Caco-2 (cell line): ENCODE measurements around the gene CORO2B. TPM values are rescaled to one million over a fixed set of nuclear protein-coding genes. Genes with fewer than 3 reads are reported as not detected.

Experiments
- BruUV-seq: library from RNA; stranded (reverse); fragments of 400-500 nt; replicated peaks from 2 replicates; lab custom pipeline; 2021; lab: Mats Ljungman, UMichigan
- CTCF ChIA-PET: fragments of 300-600 bp; sonication (Branson Sonifier 250); formaldehyde crosslinking; loops from one replicate; lab custom pipeline; 2022; ENCODE audit warnings: antibody characterized with exemption; lab: Charles Lee
- POLR2A ChIA-PET: fragments of 300-600 bp; sonication (Branson Sonifier 250); formaldehyde crosslinking; loops from one replicate; lab custom pipeline; 2022; ENCODE audit warnings: antibody characterized with exemption; lab: Charles Lee
- DNase-seq, 2 experiments: peaks; one replicate each; pipeline versions ENCODE4 v3.0.0 to v3.0.0-alpha.2; 2020 to 2022
- H3K27me3 ChIP-seq: replicated peaks from 2 replicates; pipeline ENCODE4 v1.6.0; 2011; ENCODE audit warnings: low read length; ENCODE audit not compliant: control insufficient read depth, insufficient read depth
- H3K36me3 ChIP-seq: 2 replicates; pipeline ENCODE4 v1.5.1; 2011; ENCODE audit warnings: low read length; ENCODE audit not compliant: control insufficient read depth, insufficient read depth
- H3K4me1 ChIP-seq: fragments of 250-450 bp; sonication (Bioruptor Pico); 2 replicates; pipeline ENCODE4 v1.5.1; 2020; ENCODE audit warnings: mild to moderate bottlenecking
- H3K4me3 ChIP-seq: 2 replicates; pipeline ENCODE4 v1.5.1; 2011; ENCODE audit warnings: low read depth, mild to moderate bottlenecking, control low read depth, low read length
- H3K9me3 ChIP-seq: fragments of 250-450 bp; sonication (Bioruptor Pico); 2 replicates; pipeline ENCODE4 v1.5.1; 2020; ENCODE audit warnings: mild to moderate bottlenecking, moderate library complexity
- H3K27ac Mint-ChIP-seq: one replicate; pipeline ENCODE4 v1.8.0; 2022; ENCODE audit warnings: mixed read lengths; ENCODE audit not compliant: unreplicated experiment
- H3K27me3 Mint-ChIP-seq: one replicate; pipeline ENCODE4 v1.8.0; 2022; ENCODE audit warnings: mixed read lengths; ENCODE audit not compliant: insufficient read depth, unreplicated experiment
- H3K36me3 Mint-ChIP-seq: one replicate; pipeline ENCODE4 v1.8.0; 2022; ENCODE audit warnings: mild to moderate bottlenecking, mixed read lengths; ENCODE audit not compliant: insufficient read depth, unreplicated experiment
- H3K4me1 Mint-ChIP-seq: one replicate; pipeline ENCODE4 v1.8.0; 2022; ENCODE audit warnings: low read depth, mixed read lengths; ENCODE audit not compliant: unreplicated experiment
- H3K4me3 Mint-ChIP-seq: one replicate; pipeline ENCODE4 v1.8.0; 2022; ENCODE audit warnings: mild to moderate bottlenecking, moderate library complexity, mixed read lengths; ENCODE audit not compliant: unreplicated experiment
- H3K9me3 Mint-ChIP-seq: one replicate; pipeline ENCODE4 v1.8.0; 2022; ENCODE audit warnings: mixed read lengths; ENCODE audit not compliant: unreplicated experiment
- intact Hi-C: fragments of 100-400 bp; cut with micrococcal nuclease; formaldehyde crosslinking; loops from one replicate; pipeline ENCODE4 v1.10.0; 2022; ENCODE audit not compliant: unreplicated experiment
- total RNA-seq: library from RNA; stranded (reverse); gene quantifications from 2 replicates; pipeline ENCODE4 v1.2.3, GENCODE V29; 2022
- TF ChIP-seq, protein P1 (sequence below), 2 experiments: fragments of 200-600 bp in 1 of 2; IDR thresholded peaks; 1 replicate in 1 of 2; 2 replicates in 1 of 2; pipeline versions ENCODE4 v1.5.1 to v1.8.0; 2011 to 2022; ENCODE audit warnings: antibody characterized with exemption in 1 of 2, control low read depth in 1 of 2, inconsistent platforms in 1 of 2, low read depth in 1 of 2, low read length in 1 of 2, mild to moderate bottlenecking in 1 of 2, moderate library complexity in 1 of 2; ENCODE audit not compliant: insufficient read depth in 1 of 2, severe bottlenecking in 1 of 2, unreplicated experiment in 1 of 2

CORO2B gene
- total RNA-seq, 1 experiment from 2014 or later = 0.25 TPM

- intact Hi-C loops = no loop called here
- DNase-seq = no peak
- Histone ChIP-seq H3K4me1 (no peaks in the 10 kb centered on the region), H3K4me3 (no peak overlapping the region), H3K27me3 (no peaks in the 10 kb centered on the region), H3K9me3 (no peaks in the 10 kb centered on the region), H3K36me3 (no peaks in the 10 kb centered on the region)
- CTCF ChIA-PET = no interaction called here
- BruUV-seq = no TSS peak
- TF ChIP-seq, protein P1, sequence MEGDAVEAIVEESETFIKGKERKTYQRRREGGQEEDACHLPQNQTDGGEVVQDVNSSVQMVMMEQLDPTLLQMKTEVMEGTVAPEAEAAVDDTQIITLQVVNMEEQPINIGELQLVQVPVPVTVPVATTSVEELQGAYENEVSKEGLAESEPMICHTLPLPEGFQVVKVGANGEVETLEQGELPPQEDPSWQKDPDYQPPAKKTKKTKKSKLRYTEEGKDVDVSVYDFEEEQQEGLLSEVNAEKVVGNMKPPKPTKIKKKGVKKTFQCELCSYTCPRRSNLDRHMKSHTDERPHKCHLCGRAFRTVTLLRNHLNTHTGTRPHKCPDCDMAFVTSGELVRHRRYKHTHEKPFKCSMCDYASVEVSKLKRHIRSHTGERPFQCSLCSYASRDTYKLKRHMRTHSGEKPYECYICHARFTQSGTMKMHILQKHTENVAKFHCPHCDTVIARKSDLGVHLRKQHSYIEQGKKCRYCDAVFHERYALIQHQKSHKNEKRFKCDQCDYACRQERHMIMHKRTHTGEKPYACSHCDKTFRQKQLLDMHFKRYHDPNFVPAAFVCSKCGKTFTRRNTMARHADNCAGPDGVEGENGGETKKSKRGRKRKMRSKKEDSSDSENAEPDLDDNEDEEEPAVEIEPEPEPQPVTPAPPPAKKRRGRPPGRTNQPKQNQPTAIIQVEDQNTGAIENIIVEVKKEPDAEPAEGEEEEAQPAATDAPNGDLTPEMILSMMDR (IDR thresholded peaks at IDR 0.05; ENCODE audit: insufficient read depth in 1 of 2, low read depth in 1 of 2, low read length in 1 of 2, severe bottlenecking in 1 of 2, unreplicated experiment in 1 of 2) = no peak
- no peak overlapping the region for H3K27ac Mint-ChIP-seq
- no peak overlapping the region for H3K4me3 Mint-ChIP-seq
- peaks cover 4% of the 10 kb centered on the region for H3K27me3 Mint-ChIP-seq
- POLR2A ChIA-PET = no interaction called here
- H3K9me3 Mint-ChIP-seq = no peaks in the 10 kb centered on the region
- H3K4me1 Mint-ChIP-seq = no peaks in the 10 kb centered on the region
- H3K36me3 Mint-ChIP-seq = no peaks in the 10 kb centered on the region
These were observed 104.2 kb downstream of the CORO2B start for GRCh38 chr15:68683026-68683425.

GRCh38 chr15:68683551-68683950 is 104.8 kb downstream of the CORO2B start:
- Mint-ChIP-seq H3K27me3 (peaks cover 4% of the 10 kb centered on the region), H3K27ac (no peak overlapping the region), H3K36me3 (no peaks in the 10 kb centered on the region), H3K4me1 (no peaks in the 10 kb centered on the region), H3K9me3 (no peaks in the 10 kb centered on the region), H3K4me3 (no peak overlapping the region)
- Histone ChIP-seq H3K27me3 (no peaks in the 10 kb centered on the region), H3K4me1 (no peaks in the 10 kb centered on the region), H3K36me3 (no peaks in the 10 kb centered on the region), H3K9me3 (no peaks in the 10 kb centered on the region), H3K4me3 (no peak overlapping the region)
- ChIA-PET CTCF (no interaction called here), POLR2A (no interaction called here)
- no TSS peak for BruUV-seq
- DNase-seq = no peak
- TF ChIP-seq, protein P1 (IDR thresholded peaks at IDR 0.05; ENCODE audit: insufficient read depth in 1 of 2, low read depth in 1 of 2, low read length in 1 of 2, severe bottlenecking in 1 of 2, unreplicated experiment in 1 of 2) = no peak
- intact Hi-C loops = no loop called here

DNA sequence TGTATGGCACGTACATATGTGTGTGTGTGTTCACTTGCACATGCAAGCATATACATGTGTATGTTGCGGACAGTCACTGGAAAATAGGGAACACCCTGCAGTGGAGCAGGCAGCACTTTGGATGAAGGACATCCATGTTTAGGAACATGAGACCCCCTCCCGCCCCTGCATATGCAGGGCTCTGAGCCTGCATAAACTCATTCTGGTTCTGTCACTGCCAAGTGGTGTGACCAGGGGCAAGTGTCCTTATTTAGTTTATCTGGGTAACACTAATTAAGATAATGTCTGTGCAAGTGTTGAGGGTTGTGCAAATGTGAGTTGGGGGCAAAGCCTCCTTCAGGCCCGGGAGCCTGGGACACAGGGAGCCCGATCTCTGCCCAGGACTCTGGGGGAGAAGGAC is 105.7 kb downstream of the CORO2B start:
- no peaks in the 10 kb centered on the region for H3K4me1 ChIP-seq
- intact Hi-C loops = no loop called here
- TF ChIP-seq, protein P1 (IDR thresholded peaks at IDR 0.05; ENCODE audit: insufficient read depth in 1 of 2, low read depth in 1 of 2, low read length in 1 of 2, severe bottlenecking in 1 of 2, unreplicated experiment in 1 of 2) = no peak
- no peak overlapping the region for H3K4me3 Mint-ChIP-seq
- no peaks in the 10 kb centered on the region for H3K9me3 ChIP-seq
- POLR2A ChIA-PET = no interaction called here
- H3K4me1 Mint-ChIP-seq = no peaks in the 10 kb centered on the region
- no peak for DNase-seq
- H3K27me3 ChIP-seq = no peaks in the 10 kb centered on the region
- H3K27ac Mint-ChIP-seq = no peak overlapping the region
- no peaks in the 10 kb centered on the region for H3K36me3 Mint-ChIP-seq
- peaks cover 4% of the 10 kb centered on the region for H3K27me3 Mint-ChIP-seq
- CTCF ChIA-PET = no interaction called here
- no TSS peak for BruUV-seq
- no peaks in the 10 kb centered on the region for H3K9me3 Mint-ChIP-seq
- H3K36me3 ChIP-seq = no peaks in the 10 kb centered on the region
- H3K4me3 ChIP-seq = no peak overlapping the region
